ENCODE data around the gene COX19.
"Not testable (repeated sequence)": the region's sequence is repeated elsewhere in the genome, so short reads cannot be mapped to it uniquely, and the experiment has no call there.

Gene COX19

GRCh38 chr7:944744-945143 is 30.6 kb downstream of the COX19 start:
- DNase-seq (ENCODE audit: low spot score) = no peak

- DNase-seq (ENCODE audit: low spot score) = not testable (repeated sequence)
These were observed 31.6 kb downstream of the COX19 start for GRCh38 chr7:943793-944192.

- DNase-seq (ENCODE audit: low spot score) = no peak
These were observed 34.5 kb downstream of the COX19 start for GRCh38 chr7:940599-941408.

- DNase-seq (ENCODE audit: low spot score) = no peak
These were observed 35.5 kb downstream of the COX19 start for GRCh38 chr7:939843-940242.

GRCh38 chr7:938546-939185 is 36.7 kb downstream of the COX19 start:
- DNase-seq (ENCODE audit: low spot score) = no peak

GRCh38 chr7:937856-938484 is 37.4 kb downstream of the COX19 start:
- DNase-seq (ENCODE audit: low spot score) = no peak

GRCh38 chr7:936386-937054 is 38.8 kb downstream of the COX19 start:
- peak; percentile 69 for DNase-seq (ENCODE audit: low spot score)

GRCh38 chr7:935874-936385 is 39.4 kb downstream of the COX19 start:
- DNase-seq (ENCODE audit: low spot score) = no peak

GRCh38 chr7:935164-935873 is 40.0 kb downstream of the COX19 start:
- no peak for DNase-seq (ENCODE audit: low spot score)

GRCh38 chr7:934469-935163 is 40.7 kb downstream of the COX19 start:
- no peak for DNase-seq (ENCODE audit: low spot score)

GRCh38 chr7:932651-932975 is 42.7 kb downstream of the COX19 start:
- DNase-seq (ENCODE audit: low spot score) = no peak

- DNase-seq (ENCODE audit: low spot score) = no peak
These were observed 43.3 kb downstream of the COX19 start for GRCh38 chr7:931871-932650.

GRCh38 chr7:930975-931758 is 44.2 kb downstream of the COX19 start:
- DNase-seq (ENCODE audit: low spot score) = no peak

GRCh38 chr7:929311-929711 is 46.0 kb downstream of the COX19 start:
- no peak for DNase-seq (ENCODE audit: low spot score)

GRCh38 chr7:927031-927671 is 48.2 kb downstream of the COX19 start:
- DNase-seq (ENCODE audit: low spot score) = no peak

GRCh38 chr7:926061-927030 is 49.0 kb downstream of the COX19 start:
- peak; percentile 86 for DNase-seq (ENCODE audit: low spot score)

GRCh38 chr7:925601-926000 is 49.7 kb downstream of the COX19 start:
- peak; percentile 68 for DNase-seq (ENCODE audit: low spot score)

Data from COLO829 (cell line).